ENCODE measurements around the gene TNFAIP8L2.

The TNFAIP8L2 gene

GRCh38 chr1:151156515-151156819 is at the start of gene TNFAIP8L2:
TNFAIP8L2 (plus strand) TSS chr1:151156649; CDS start chr1:151158698, 2,049 bp downstream.
- no peak for DNase-seq (ENCODE audit: low read depth)

GRCh38 chr1:151106894-151107293 is 49.6 kb upstream of the TNFAIP8L2 start:
- DNase-seq (ENCODE audit: low read depth) = no peak

- no peak for DNase-seq (ENCODE audit: low read depth)
These were observed 48.1 kb upstream of the TNFAIP8L2 start for GRCh38 chr1:151108331-151108730.

GRCh38 chr1:151113877-151114276 is 42.6 kb upstream of the TNFAIP8L2 start:
- no peak for DNase-seq (ENCODE audit: low read depth)

- no peak for DNase-seq (ENCODE audit: low read depth)
These were observed 31.6 kb upstream of the TNFAIP8L2 start for GRCh38 chr1:151124763-151125403.

GRCh38 chr1:151128800-151129199 is 27.6 kb upstream of the TNFAIP8L2 start:
- DNase-seq (ENCODE audit: low read depth) = no peak

GRCh38 chr1:151130987-151131586 is 25.4 kb upstream of the TNFAIP8L2 start:
- peak; percentile 93 for DNase-seq (ENCODE audit: low read depth)

- peak; percentile 22 for DNase-seq (ENCODE audit: low read depth)
These were observed 24.6 kb upstream of the TNFAIP8L2 start for GRCh38 chr1:151131701-151132334.

GRCh38 chr1:151132335-151133017 is 24.0 kb upstream of the TNFAIP8L2 start:
- no peak for DNase-seq (ENCODE audit: low read depth)

GRCh38 chr1:151133018-151133806 is 23.2 kb upstream of the TNFAIP8L2 start:
- no peak for DNase-seq (ENCODE audit: low read depth)

- no peak for DNase-seq (ENCODE audit: low read depth)
These were observed 22.1 kb upstream of the TNFAIP8L2 start for GRCh38 chr1:151134396-151134795.

- no peak for DNase-seq (ENCODE audit: low read depth)
These were observed 21.5 kb upstream of the TNFAIP8L2 start for GRCh38 chr1:151134991-151135390.

GRCh38 chr1:151135433-151136385 is 20.7 kb upstream of the TNFAIP8L2 start:
- DNase-seq (ENCODE audit: low read depth) = no peak

GRCh38 chr1:151137789-151138188 is 18.7 kb upstream of the TNFAIP8L2 start:
- DNase-seq (ENCODE audit: low read depth) = no peak

- DNase-seq (ENCODE audit: low read depth) = no peak
These were observed 13.9 kb upstream of the TNFAIP8L2 start for GRCh38 chr1:151142411-151143056.

- no peak for DNase-seq (ENCODE audit: low read depth)
These were observed 13.4 kb upstream of the TNFAIP8L2 start for GRCh38 chr1:151143057-151143435.

GRCh38 chr1:151143986-151144385 is 12.5 kb upstream of the TNFAIP8L2 start:
- DNase-seq (ENCODE audit: low read depth) = no peak

- no peak for DNase-seq (ENCODE audit: low read depth)
These were observed 11.8 kb upstream of the TNFAIP8L2 start for GRCh38 chr1:151144474-151145303.

GRCh38 chr1:151145304-151146071 is 11.0 kb upstream of the TNFAIP8L2 start:
- no peak for DNase-seq (ENCODE audit: low read depth)
